Activated naive CD4-positive, alpha-beta T cell (primary cell): ENCODE data around the gene TBC1D3C.
"Not testable (repeated sequence)": the region's sequence is repeated elsewhere in the genome, so short reads cannot be mapped to it uniquely, and the experiment has no call there.

Source experiments
- DNase-seq, 4 experiments: peaks; one replicate each; lab custom pipeline; 2025; lab: John Stamatoyannopoulos, UW

The TBC1D3C gene

DNA sequence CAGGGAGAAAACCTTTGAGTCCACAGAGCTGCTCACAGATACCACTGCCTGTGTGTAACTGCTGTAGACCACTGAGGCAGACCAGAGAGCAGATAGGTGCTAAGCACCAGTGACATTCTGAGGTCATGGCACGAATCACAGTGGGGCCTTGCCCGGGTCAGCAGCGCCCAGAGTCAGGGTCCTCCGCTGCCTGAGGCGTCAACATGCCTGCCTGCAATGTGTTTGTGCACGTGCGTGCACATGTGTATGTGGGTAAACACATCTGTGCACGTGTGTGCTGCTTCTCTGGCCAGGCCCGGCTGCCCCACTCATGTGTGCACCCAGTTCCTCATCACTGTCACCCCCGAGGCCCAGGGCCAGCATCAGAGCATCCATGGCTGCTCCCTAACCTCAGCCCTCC, at the start of gene TBC1D3C:
Gene TBC1D3C (minus strand): TSS at position 101 of the 400 bp plus-strand sequence. CDS start 1,568 bp downstream, outside the sequence.
- DNase-seq, result not testable (repeated sequence)

DNA sequence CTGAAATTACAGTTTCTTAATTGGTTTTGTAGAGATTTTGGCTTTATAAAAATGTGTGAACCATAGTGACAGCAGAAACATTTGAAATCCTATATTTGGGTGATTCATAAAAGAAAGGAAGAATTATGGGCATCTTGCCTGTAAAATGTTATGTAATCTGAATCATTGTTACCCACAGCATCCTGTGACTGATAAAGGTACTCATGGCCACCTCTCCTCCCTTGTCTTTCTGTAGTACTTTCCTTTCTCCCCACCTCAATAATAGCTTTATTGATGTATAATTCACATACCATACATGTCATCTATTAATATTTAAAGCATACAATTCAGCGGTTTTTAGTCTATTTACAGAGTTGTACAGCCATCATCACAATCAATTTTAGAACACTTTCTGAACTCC, 30.8 kb upstream of the TBC1D3C start:
- DNase-seq, result not testable (repeated sequence)

- not testable (repeated sequence) for DNase-seq
Measured at GRCh38 chr17:38094059-38094694, 25.7 kb upstream of the TBC1D3C start.

GRCh38 chr17:38088120-38088519, 19.7 kb upstream of the TBC1D3C start:
- DNase-seq, result not testable (repeated sequence)

DNA sequence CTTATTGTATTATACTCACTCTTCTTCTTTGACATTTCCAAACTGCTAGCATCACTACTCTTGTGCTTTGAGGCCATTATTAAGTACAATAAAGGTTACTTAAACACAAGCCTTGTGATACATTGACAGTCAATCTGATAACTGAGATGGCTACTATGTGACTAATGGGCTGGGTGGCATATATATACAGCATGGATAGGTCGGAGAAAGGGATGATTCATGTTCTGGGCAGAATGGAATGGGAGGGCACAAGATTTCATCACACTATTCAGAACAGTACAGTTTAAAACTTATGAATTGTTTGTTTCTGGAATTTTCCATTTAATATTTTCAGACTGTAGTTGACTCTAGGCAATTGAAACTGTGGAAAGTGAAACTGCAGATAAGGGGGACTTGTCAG, 18.9 kb upstream of the TBC1D3C start:
- DNase-seq, result not testable (repeated sequence)
